Suprapubic skin (tissue), 4 donors: ENCODE measurements around the gene MAMDC4.

Experiments used
- EP300 ChIP-seq: sonication (generic); formaldehyde crosslinking; IDR thresholded peaks from one replicate; pipeline ENCODE4 v1.6.1; 2017; ENCODE audit warnings: antibody characterized with exemption
- POLR2A ChIP-seq, 2 donors: fragments of 450-650 bp; IDR thresholded peaks; one replicate each; pipeline ENCODE4 v1.6.1; 2017; ENCODE audit warnings: antibody characterized with exemption in 2 of 2, mild to moderate bottlenecking in 2 of 2, moderate library complexity in 2 of 2
- POLR2AphosphoS5 ChIP-seq, 3 donors: sonication (generic); formaldehyde crosslinking; IDR thresholded peaks; one replicate each; pipeline ENCODE4 v1.6.1; 2017; ENCODE audit warnings: antibody characterized with exemption in 3 of 3
- TF ChIP-seq, protein P1 (sequence below), 2 donors: fragments of 200-600 bp in 1 of 2; fragments of 450-650 bp in 1 of 2; sonication (generic) in 1 of 2; IDR thresholded peaks; one replicate each; pipeline ENCODE4 v1.5.1; 2016 to 2019; ENCODE audit warnings: antibody characterized with exemption in 2 of 2, mild to moderate bottlenecking in 1 of 2, moderate library complexity in 1 of 2

DNA sequence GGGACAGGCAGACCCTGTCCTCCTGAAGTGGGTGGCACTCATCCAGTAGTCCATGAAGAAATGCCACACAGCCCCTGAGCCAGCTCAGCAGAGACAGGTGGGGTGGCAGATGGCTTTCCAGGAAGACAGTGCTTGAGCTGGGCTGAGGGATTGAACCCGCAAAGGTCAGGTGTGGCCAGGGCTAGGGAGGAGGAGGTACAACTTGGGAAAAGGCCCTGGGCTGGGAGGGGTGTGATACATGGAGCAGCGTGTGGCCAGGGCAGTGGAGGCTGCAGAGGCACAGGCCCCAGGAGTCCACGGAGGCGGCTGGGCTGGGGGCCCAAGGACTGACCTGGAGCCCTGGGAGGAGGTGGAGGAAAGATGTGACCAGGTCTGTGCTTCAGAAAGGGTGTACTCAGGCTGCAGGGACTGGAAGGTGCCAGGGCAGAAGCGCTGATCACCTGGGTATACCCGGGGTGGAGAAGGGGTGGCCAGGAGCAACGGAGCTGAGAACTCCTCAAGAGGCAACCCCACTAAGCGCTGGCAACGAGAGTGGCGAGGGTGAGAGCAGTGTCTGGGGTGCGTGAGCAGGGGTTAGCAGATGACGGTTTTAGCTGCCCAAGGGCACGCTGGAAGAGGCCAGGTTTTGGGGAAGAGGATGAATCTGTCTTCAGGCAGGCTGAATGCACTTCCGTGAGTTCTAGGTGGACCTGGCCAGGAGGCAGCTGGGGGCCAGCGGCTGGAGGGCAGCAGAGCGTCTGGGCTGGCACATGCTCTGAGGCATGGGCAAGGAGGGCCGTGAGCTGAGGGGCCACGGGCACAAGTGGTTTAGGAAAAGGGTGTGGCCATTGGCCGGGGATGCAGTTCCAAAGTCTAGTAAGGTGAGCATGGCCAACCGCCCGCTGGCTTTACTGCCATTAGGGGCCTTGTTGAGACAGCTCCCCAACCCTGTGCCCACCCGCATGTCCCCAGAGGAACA lies 48.3 kb upstream of the MAMDC4 start:
- no peak for TF ChIP-seq POLR2AphosphoS5 (IDR thresholded peaks at IDR 0.05)
- TF ChIP-seq, protein P1, sequence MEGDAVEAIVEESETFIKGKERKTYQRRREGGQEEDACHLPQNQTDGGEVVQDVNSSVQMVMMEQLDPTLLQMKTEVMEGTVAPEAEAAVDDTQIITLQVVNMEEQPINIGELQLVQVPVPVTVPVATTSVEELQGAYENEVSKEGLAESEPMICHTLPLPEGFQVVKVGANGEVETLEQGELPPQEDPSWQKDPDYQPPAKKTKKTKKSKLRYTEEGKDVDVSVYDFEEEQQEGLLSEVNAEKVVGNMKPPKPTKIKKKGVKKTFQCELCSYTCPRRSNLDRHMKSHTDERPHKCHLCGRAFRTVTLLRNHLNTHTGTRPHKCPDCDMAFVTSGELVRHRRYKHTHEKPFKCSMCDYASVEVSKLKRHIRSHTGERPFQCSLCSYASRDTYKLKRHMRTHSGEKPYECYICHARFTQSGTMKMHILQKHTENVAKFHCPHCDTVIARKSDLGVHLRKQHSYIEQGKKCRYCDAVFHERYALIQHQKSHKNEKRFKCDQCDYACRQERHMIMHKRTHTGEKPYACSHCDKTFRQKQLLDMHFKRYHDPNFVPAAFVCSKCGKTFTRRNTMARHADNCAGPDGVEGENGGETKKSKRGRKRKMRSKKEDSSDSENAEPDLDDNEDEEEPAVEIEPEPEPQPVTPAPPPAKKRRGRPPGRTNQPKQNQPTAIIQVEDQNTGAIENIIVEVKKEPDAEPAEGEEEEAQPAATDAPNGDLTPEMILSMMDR (IDR thresholded peaks at IDR 0.05) = no peak
- no peak for TF ChIP-seq POLR2A (IDR thresholded peaks at IDR 0.05)
- TF ChIP-seq EP300 = no peak
